Measurements from ENCODE around the gene ADAMTS13.
"Not testable (repeated sequence)": the region's sequence is repeated elsewhere in the genome, so short reads cannot be mapped to it uniquely, and the experiment has no call there.

Gene ADAMTS13

DNA sequence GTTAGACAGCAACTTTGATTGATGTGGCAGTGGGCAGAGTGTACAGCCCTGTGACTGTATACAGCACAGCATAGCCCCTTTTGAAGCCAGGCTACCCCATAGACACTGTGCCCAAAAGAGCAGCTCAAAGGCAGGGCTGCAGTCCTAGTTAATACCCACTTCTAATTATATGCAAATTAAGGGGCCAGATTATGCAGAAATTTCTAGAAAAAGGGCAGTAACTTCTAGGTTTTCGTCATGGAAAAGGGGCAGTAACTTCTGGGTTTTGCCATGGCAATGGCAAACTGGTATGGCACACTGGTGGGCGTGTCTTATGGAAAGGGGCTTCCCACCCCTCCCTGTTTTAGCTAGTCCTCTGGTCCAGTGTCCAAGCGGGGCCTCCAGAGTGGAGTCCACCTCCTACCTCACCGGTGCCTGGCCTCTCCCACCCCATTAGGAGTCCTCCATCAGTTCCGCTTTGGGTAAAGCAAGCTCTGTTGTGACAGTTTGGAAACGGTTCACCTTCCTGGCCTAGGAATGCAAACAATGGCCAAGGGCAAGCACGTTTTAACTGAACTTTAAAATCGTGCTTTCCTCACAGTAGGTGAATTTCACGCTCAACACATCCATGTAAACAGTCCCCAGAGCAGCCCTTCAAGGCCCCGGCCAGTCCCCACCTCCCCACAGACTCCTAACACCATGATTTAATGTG lies 5.6 kb downstream of the ADAMTS13 start:
- no peak for DNase-seq

DNA sequence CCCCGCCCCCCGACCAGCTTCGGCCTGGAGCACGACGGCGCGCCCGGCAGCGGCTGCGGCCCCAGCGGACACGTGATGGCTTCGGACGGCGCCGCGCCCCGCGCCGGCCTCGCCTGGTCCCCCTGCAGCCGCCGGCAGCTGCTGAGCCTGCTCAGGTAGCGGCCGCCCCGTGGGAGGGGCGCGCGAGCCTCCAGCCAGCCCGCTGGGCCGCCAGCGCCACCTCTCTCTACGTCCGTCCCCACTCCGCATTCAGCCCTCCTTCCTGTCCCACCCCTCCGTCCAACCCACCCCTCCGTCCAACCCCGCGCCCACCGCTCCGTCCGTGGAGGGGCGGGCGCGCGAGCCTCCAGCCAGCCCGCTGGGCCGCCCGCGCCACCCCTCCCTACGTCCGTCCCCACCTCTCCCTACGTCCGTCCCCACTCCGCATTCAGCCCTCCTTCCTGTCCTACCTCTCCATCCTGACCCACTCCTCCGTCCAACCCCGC lies 6.5 kb downstream of the ADAMTS13 start:
- no peak for DNase-seq

DNA sequence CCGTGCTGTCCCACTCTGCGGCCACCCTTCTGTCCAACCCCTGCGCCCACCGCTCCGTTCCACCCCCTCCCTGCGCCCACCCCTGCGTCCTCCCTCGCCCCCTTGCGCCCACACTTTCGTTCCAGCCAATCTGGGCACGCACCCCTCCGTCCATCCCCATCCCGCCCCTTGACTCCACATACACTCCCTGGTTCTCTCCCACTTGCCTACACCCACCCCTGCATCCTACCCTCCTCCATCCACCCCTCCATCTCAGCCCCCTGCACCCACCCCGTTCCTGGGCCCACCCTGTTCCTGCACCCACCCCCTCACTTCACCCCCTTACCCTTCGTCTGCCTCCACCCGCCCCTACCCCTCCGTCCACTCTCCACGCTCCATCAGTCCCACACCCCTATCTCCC lies 7.0 kb downstream of the ADAMTS13 start:
- DNase-seq, result no peak

DNA sequence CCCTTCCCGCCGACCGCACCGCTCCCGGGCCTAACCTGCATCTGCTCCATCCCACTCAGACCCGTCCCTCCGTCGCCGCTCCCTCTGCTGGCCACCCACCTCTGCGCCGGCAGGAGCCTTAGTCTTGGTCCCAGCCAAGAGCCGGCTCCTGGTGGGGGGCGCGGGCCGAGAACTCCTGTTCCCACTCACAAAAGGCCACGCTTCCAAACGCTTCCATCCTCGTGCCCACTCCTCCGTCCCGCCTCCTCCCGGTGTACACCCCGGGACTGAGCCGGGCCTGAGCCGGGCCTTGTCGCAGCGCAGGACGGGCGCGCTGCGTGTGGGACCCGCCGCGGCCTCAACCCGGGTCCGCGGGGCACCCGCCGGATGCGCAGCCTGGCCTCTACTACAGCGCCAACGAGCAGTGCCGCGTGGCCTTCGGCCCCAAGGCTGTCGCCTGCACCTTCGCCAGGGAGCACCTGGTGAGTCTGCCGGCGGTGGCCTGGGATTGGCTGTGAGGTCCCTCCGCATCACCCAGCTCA lies 7.5 kb downstream of the ADAMTS13 start:
- DNase-seq, result peak; percentile 37

DNA sequence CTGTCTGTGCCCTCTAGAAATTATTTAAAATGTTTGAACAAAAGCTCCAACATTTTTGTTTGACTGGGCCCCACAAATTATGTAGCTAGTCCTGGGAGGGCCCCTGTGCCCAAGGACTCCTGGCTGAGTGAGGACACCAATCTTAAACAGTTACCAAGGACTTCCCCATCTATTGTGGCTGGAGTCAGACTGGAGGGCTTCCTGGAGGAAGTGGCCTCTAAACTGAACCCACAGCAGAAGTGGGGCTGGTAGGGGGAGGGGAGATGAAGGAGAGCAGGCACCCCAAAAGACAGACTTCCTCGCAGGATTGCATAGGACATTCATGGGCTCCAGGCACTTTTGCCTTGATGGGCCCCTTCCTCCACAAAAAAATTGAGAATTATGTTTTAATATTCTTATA lies 8.1 kb downstream of the ADAMTS13 start:
- no peak for DNase-seq

DNA sequence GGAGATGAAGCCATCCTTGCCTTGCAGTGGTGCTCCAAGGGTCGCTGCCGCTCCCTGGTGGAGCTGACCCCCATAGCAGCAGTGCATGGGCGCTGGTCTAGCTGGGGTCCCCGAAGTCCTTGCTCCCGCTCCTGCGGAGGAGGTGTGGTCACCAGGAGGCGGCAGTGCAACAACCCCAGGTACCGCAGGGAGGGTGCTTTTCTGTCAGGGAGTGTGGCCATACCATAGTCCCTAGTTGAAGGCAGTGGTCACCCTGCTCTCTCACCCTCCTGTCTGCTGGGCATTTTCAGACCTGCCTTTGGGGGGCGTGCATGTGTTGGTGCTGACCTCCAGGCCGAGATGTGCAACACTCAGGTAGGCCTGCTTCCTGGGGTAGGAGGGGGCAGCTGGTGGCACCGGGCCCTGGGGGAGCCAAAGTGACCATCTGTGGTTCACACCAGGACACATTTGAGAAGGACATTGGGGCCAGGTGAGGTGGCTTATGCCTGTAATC lies 11.2 kb downstream of the ADAMTS13 start:
- DNase-seq, result no peak

DNA sequence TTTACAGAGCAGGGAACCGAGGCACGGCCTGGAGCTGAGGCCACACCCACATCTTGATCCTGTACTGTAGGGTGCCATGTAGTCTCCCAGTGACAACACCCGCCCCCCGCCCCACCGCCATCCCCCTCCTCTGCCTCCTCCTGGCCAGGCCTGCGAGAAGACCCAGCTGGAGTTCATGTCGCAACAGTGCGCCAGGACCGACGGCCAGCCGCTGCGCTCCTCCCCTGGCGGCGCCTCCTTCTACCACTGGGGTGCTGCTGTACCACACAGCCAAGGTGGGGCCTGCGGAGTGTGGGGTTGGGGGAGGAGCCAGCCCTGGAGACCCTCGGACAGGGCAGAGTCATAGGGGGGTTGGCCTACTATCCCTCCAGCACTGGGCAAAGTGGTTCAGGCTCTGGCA lies 14.5 kb downstream of the ADAMTS13 start:
- DNase-seq, result no peak

DNA sequence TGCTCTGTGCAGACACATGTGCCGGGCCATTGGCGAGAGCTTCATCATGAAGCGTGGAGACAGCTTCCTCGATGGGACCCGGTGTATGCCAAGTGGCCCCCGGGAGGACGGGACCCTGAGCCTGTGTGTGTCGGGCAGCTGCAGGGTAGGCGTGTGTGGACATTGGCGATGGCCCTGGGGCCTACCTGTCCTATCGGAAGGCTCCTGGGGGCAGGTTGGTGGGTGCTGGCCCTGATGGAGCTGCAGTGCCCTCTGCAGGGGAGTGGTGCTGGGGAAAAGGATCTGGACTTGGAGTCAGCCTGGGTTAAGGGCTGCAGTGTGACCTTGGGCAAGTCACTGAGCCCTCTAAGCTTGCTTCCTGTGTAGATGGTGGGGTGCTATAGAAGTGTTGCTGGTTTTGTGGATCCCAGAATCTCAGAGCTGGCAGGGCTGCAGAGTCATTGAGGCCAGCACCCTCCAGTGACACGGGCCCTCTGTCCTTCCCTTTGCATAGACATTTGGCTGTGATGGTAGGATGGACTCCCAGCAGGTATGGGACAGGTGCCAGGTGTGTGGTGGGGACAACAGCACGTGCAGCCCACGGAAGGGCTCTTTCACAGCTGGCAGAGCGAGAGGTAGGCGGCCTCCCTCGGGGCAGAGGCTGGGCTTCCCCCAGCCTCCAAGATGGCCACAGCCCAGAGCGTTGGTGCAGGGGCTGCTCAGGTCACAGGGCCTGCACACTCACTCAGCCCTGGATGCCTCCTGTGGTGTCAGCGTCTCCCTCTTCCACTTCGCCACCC lies 15.8 kb downstream of the ADAMTS13 start:
- no peak for DNase-seq

DNA sequence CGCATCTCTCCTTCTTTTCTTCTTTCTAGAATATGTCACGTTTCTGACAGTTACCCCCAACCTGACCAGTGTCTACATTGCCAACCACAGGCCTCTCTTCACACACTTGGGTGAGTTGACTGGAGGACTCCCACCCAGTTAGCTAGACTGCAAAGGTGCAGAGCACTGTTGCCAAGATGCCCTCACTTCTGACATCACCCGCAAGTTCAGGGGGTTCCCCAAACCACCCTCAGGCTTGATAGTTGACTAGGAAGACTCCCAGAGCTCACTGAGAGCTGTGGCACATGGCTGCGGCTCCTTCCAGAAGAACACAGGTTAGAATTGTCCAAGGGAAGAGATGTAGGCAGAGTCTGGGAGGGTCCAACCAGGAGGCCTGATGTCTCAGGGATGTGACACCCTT lies 17.2 kb downstream of the ADAMTS13 start:
- no peak for DNase-seq

DNA sequence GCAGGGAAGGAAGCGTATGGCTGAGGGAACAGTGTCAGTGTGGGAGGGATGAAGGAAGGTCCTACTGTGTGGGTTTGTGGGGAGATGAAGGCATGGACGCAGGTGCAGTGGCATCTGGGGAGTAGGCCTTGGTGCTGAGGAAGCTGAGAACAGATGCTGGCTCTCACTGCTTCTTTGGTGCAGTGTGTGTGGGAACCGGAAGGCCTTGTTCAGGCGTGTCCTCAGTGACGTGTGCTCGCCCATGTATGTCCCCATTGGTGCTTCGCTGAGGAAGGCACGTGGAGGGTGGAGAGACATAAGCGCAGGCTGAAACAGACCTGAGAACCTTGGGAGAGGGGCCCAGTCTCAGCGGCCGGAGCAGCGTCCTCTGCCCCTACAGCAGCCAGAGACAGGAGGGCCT lies 18.7 kb downstream of the ADAMTS13 start:
- no peak for DNase-seq

DNA sequence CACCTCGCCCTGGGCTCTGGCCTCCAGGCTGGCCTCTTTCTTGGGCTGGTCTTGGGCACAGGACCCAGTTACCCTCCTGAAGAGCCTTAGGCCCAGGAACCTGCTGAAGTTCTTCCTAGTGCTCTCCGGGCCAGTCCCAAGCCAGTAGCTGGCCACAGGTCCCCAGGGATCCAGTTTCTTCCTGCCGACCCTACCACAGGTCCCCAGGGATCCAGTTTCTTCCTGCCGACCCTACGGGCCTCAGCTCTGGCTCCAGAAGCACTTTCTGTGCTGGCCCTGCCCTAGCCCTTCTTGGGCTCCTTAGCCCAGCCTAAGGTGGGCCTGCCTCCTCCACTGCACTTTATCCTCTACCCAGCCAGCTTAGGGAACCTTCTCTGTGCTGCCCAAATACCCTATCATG lies 19.4 kb downstream of the ADAMTS13 start:
- DNase-seq, result no peak

DNA sequence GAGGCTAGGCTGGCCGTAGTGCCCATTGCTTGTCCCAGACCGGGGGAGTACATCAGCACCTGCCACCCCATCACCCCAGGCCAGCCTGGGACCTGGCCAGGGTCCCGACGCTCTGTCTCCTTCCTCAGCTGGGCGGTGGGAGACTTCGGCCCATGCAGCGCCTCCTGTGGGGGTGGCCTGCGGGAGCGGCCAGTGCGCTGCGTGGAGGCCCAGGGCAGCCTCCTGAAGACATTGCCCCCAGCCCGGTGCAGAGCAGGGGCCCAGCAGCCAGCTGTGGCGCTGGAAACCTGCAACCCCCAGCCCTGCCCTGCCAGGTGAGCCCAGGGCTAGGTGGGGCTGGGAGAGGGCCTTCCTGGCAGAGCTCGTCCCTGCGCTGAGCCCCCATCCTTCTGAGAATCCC lies 21.1 kb downstream of the ADAMTS13 start:
- DNase-seq, result no peak

DNA sequence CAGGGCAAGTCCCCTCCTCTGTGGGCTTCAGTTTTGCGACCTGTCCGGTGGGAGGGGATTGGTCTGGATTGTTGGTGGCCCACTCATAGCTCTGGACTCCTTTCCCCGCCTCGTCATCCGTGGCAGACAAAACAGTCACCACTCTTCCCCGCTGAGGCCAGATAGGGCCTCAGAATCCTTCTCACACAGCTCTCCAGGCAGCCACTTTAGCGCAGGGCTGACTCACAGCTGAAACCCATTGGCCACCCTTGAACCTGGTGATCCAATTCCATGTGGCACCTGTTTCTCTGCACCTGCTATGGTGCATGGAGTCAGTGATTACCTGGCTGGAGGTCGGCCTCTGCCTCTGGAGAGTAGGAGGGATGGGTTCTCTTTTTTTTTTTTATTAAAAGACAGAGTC lies 21.8 kb downstream of the ADAMTS13 start:
- no peak for DNase-seq

DNA sequence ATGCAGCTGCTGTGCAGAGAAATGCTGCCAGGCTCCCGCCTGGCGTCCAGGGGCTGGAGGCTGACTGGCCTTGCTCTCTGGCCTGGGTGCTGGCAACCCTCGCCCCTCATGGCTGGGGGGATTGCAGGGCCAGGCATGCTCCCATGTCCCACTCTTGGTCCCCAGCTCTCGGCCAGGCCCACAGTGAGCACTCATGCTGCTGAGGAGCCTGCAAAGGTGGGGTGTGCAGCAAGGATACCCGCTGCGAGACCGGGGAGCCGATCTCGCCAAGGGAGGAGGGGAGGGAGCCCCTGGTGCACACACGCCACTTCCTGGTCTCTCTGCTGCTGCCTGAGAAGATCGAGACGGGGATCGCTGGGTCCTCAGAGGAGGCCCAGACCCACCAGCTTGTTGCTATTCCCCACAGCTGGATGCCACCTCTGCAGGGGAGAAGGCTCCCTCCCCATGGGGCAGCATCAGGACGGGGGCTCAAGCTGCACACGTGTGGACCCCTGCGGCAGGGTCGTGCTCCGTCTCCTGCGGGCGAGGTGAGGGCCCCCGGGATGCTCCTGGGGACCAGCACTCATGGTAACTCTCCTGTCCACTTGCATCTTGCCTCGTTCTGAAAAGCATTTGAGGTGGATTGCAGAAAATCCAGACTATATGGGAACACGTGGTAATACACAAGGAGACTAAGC lies 23.3 kb downstream of the ADAMTS13 start:
- no peak for DNase-seq

DNA sequence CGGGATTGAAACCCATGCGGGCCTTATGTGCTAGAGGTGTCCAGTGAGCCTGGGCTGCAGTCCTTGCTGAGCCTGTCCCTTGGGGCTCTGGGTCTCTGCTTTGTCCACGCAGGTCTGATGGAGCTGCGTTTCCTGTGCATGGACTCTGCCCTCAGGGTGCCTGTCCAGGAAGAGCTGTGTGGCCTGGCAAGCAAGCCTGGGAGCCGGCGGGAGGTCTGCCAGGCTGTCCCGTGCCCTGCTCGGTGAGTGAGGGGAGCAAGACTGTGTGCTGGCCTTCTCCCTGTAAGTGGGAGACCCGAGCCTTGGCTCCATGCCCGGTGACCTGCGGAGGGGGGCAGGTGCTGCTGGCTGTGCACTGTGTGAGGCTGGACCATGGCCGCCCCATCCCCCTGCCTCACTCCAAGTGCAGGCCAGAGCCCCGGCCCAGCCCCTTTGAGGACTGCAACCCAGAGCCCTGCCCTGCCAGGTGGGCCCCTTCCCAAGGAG lies 26.4 kb downstream of the ADAMTS13 start:
- no peak for DNase-seq

DNA sequence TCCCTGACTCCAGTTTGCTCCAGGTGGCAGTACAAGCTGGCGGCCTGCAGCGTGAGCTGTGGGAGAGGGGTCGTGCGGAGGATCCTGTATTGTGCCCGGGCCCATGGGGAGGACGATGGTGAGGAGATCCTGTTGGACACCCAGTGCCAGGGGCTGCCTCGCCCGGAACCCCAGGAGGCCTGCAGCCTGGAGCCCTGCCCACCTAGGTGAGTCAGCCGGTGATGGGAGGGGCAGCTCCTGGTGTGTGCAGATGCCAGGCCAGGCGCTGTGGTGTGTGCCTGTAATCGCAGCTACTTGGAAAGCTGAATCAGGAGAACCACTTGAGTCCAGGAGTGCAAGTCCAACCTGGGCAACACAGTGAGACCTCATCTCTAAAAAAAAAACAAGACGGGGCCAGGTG lies 27.6 kb downstream of the ADAMTS13 start:
- DNase-seq, result no peak

DNA sequence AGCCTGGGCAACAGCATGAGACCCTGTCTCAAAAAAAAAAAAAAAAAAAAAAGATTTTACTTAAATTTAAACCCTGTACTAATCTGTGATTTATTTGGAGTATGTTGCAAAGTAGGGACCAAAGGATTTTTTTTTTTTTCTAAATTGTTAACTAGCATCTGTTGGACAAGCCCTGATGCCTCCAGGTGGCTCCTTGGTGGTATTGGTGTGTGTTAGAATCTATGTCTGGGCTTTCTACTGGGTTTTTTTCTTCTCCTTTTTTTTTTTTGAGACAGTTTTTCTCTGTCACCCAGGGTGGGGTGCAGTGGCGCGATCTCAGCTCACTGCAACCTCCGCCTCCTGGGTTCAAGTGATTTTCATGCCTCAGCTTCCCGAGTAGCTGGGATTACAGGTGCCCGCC lies 29.7 kb downstream of the ADAMTS13 start:
- DNase-seq, result not testable (repeated sequence)

DNA sequence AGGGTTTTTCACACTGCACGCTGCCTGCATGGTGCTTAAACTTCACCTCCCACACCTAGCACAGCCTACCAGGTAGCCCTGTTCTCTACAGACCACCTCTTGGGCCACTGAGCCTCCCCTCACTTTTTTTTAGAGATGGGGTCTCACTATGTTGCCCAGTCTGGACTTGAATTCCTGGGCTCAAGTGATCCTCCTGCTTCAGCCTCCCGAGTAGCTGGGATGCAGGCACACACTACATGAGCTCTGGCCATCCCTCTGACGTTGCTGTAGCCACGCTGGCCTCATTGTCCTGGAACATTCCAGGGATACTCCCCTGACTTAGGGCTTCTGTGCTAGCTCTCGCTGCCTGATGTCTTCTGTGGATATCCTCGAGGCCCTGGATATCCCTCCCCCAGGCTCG lies 30.4 kb downstream of the ADAMTS13 start:
- no peak for DNase-seq

DNA sequence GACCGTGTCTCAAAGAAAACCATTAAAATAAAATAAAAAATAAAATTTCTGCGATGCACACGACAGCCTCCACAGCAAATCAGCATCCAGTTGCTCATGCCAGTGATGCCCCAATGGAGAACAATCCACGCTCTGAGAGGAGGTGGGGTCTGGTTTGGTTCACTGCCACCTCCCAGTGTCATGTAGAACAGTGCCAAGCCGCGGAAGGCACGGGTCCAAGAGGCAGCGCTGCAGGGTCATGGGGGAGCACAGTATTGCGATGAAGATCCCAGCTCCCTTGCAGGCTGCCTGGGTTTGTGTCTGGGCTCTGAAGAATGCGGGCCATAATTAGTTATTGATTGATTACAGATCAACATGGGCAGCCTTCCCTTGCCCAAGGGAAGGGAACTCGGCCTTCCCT lies 31.5 kb downstream of the ADAMTS13 start:
- DNase-seq, result no peak

DNA sequence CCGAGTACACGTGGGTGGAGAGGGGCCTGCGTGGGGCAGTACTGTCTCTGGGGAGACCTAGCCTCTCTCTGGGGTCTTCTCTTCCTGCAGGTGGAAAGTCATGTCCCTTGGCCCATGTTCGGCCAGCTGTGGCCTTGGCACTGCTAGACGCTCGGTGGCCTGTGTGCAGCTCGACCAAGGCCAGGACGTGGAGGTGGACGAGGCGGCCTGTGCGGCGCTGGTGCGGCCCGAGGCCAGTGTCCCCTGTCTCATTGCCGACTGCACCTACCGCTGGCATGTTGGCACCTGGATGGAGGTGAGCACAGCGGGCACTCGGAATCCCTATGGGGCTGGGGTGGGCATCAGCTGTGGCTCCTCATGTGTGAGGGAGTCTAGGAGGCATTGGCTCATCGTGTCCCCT lies 32.2 kb downstream of the ADAMTS13 start:
- DNase-seq, result no peak

DNA sequence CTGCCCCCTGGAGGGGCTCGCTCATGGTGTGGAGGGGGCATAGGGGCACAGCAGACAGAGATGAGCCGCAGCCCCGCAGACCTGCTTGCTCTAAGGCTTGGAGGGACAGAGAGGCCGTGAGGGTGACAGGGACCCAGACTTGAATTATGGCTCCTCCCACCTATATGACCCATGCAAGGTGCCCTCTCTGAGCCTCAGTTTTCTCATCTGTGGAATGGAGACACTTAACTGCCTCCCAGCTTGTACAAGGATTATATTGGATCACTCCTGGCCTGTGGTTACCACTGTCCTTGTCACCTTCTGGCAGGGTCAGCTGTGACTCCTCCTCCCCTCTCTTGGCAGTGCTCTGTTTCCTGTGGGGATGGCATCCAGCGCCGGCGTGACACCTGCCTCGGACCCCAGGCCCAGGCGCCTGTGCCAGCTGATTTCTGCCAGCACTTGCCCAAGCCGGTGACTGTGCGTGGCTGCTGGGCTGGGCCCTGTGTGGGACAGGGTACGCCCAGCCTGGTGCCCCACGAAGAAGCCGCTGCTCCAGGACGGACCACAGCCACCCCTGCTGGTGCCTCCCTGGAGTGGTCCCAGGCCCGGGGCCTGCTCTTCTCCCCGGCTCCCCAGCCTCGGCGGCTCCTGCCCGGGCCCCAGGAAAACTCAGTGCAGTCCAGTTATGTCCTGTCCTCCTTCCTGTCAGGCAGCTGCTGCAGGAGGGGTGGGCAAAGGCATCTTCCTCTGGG lies 32.9 kb downstream of the ADAMTS13 start:
- DNase-seq, result no peak

DNA sequence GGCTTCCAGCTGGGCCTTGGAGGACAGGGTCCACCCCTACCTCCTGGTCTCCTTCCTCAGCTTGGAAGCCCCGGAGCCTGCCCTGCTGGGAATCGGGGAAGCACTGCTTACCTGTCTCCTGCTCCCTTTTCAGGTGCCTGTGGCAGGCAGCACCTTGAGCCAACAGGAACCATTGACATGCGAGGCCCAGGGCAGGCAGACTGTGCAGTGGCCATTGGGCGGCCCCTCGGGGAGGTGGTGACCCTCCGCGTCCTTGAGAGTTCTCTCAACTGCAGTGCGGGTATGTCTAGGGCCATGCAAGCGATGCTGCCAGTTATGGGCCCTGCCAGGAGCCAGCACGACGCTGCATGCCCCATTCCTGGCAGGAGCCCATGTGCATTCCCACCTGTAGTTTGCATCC lies 33.8 kb downstream of the ADAMTS13 start:
- DNase-seq, result no peak

DNA sequence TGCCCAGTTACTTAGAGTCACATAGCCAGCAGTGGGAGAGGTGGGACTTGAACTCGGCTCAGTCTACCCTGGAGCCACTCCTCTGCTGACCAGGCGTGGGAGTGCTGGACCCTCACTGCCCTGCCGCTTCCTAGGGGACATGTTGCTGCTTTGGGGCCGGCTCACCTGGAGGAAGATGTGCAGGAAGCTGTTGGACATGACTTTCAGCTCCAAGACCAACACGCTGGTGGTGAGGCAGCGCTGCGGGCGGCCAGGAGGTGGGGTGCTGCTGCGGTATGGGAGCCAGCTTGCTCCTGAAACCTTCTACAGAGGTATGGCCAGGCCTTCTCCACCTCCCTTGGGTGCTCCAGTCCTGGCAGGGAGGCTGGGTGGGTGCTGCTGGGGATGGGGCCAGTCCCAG lies 34.2 kb downstream of the ADAMTS13 start:
- no peak for DNase-seq

Data from retina (tissue), 1 donor.